GM18519 (cell line): ENCODE measurements around the gene MARF1.
"Not testable (repeated sequence)": the region's sequence is repeated elsewhere in the genome, so short reads cannot be mapped to it uniquely, and the experiment has no call there.

Experiments used
- ATAC-seq: cut with Tn5 transposase; IDR thresholded peaks from one replicate; pipeline ENCODE4 v1.9.1; 2021; ENCODE audit warnings: mild to moderate bottlenecking, moderate library complexity; ENCODE audit not compliant: unreplicated experiment, low FRiP score

The MARF1 gene

DNA sequence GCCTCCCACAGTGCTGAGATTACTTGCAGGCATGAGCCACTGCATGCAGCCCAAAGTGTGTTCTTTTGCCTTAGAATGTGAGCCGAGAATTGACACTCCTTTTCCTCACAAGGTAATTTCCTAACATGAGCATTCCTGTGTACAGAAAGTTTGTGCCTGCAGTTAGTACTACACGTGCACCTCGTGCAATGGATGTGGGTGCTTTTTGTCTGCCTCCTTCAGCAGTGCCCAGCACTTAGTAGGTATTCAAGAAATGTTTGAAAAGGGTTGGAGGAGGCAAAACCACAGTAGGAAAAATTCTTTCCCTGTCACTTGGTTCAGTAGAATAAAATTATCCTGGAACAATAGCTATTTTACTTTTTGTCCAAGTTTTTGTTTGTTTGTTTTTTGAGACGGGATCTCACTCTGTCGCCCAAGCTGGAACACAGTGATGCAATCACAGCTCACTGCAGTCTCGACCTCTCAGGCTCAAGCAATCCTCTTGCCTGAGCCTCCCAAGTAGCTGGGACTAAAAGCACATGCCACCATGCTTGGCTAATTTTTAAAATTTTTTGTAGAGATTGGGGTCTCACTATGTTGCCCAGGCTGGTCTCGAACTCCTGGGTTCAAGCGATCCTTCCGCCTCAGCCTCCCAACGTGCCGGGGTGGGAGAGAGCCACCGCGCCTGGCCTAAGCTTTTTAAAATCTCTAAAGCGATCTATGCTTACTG is 9.5 kb upstream of the MARF1 start:
- ATAC-seq: no peak

DNA sequence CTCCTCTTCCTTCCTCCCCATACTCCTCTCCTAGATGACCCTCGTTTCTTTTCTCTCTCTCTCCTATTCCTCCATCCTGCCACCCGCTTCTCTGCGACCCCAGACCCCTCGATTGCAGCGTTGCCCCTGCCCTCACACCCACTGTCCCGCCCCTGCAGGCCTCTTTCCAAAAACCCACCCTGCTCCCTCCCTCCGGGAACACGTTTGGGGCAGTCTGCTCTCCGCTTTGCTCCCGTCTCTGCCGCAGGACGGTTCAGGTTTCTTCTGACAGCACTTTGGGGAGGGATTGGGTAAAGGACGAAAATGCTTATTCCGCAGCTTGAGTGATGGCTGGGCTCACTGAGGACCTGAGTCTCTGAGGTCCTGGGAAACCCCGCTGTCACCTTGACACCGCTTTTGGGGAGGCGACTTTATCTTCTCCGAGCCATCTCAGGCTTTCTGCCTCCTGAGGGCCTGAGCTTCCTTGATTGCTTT is 7.8 kb upstream of the MARF1 start:
- no peak for ATAC-seq

DNA sequence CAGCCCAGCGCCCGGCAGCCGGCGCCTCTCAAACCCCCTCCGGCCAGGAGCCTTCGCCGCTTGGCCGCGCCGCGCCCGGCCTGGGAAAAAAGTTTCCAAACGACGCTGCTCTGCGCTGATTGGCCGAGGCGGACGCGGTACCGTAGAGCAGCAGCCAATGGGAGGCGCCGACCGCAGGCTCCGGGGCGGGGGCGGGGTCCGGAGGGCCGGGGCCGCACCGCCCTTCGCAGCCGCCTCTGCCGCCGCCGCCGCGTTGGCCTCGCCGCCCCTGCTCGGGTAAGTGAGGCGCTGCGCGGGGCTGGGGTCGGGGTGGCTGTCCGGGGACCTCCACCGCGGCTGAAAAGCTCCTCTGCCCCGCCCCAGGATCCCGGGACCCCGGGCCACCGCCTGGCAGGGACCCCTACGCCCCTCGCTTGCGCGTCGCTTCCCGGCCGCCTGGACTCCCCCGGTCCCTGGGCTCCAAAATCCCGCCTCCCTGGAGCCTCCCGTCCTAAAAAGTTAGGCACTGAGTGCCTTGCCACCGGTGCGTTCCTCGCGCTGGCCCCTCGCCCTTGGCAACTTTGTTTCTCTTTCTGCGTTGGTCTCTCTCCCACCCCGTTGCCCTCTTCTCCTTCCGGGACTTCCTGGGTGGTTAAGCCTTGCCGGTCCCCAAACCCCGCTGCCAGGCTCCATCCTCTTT is 7.2 kb upstream of the MARF1 start, which contains the start of gene NDE1:
Gene NDE1, plus strand, starts transcription at position 227 of the 679 bp plus-strand sequence. CDS start 14,534 bp downstream, outside the sequence.
- ATAC-seq: peak; percentile 56

DNA sequence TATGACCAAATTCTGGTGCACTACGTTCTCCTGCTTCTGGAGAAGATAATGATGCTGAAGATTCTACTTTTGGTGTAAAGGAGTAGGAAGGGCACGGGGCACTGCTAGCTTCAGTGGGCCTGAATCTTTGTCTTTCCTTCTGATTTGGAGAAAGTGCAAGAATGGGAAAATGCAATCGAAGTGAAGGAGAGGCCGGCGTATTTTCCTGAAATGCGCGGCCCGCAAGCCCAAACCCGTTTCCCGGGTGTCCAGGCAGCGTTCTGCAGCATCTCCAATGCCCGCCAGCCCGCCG is 6.7 kb upstream of the MARF1 start:
- no peak for ATAC-seq

DNA sequence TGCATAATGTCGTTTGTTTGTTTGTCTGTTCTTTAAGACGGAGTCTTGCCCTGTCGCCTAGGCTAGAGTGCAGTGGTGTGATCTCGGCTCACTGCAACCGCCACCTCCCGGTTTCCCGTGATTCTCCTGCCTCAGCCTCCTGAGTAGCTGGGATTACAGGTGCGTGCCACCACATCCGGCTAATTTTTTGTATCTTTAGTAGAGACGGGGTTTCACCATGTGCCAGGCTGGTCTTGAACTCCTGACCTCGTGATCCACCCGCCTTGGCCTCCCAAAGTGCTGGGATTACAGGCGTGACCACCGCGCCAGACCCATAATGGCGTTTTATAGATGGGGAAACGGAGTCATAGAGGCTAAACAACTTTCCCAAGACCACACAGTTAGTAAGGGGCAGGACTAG is 6.4 kb upstream of the MARF1 start:
- not testable (repeated sequence) for ATAC-seq

DNA sequence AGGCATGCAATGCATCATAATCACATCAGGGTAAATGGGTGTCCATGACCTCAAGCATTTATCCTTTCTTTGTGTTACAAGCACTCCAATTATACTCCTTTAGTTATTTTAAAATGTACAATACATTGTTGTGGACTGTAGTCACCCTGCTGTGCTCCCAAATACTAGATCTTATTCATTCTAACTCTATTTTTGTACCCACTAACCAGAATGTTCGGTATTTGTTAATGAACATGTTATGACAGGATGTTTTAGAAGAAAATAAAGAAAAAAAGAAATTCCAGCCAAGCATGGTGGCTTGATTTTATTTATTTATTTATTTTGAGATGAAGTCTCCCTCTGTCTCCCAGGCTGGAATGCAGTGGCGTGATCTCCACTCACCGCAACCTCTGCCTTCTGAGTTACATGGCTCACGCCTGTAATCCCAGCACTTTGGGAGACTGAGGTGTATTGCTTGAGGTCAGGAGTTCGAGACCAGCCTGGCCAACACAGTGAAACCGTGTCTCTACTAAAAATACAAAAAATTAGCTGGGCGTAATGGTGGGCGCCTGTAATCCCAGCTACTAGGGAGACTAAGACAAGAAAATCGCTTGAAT is 5.3 kb upstream of the MARF1 start:
- no peak for ATAC-seq

DNA sequence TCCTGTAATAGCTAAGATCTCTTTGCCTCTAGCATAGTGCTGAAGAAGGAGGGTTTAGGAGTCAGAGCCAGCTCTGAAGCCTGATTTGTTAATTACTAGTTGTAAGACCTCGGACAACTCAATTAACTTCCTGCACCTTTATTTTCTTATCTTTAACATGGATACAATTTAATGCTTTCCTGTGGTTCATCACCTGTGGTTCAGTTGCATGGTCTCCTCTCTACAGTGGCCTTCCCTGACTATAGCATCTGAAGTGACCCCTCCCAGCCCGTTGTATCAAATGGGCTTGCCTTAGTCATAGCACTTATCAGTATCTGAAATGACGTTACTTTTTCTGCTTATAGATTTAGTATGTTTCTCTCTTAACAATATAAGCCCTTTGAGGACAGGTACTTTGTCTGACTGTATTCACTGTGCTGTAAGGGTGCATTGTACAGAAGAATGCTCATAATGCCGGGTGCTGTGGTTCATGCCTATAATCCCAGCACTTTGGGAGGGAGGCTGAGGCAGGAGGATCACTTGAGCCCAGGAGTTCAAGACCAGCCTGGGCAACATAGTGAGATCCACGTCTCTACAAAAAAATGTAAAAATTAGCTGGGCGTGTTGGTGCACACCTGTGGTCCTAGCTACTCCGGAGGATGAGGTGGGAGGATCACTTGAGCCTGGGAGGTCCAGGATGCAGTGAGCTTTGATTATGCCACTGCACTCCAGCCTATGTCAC is 4.5 kb upstream of the MARF1 start:
- ATAC-seq: no peak

DNA sequence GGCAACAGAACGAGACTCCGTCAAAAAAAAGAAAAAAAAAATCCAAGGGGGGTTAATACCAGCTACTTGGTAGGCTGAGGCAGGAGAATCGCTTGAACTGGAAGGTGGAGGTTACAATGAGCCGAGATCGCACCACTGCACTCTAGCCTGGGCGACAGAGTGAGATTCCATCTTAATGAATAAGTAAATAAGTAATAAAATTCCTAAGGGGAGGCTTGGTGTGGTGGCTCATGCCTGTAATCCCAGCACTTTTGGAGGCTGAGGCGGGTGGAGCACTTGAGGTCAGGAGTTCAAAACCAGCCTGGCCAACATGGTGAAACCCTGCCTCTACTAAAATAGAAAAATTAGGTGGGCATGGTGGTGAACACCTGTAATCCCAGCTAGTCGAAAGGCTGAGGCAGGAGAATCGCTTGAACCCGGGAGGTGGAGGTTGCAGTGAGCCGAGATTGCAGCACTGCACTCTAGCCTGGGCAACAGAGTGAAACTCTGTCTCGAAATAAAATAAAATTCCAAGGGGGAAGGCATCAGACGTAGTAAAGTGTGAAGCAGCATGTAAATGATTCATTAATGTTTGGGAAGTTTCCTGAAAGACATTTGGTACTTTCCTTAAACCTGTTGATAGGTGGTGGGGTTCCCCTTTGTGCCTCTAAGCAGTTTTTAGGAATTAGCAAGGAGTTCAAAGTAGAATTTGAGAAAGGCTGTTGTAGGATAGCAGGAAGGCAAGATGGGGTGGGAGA is 3.8 kb upstream of the MARF1 start:
- ATAC-seq: not testable (repeated sequence)

DNA sequence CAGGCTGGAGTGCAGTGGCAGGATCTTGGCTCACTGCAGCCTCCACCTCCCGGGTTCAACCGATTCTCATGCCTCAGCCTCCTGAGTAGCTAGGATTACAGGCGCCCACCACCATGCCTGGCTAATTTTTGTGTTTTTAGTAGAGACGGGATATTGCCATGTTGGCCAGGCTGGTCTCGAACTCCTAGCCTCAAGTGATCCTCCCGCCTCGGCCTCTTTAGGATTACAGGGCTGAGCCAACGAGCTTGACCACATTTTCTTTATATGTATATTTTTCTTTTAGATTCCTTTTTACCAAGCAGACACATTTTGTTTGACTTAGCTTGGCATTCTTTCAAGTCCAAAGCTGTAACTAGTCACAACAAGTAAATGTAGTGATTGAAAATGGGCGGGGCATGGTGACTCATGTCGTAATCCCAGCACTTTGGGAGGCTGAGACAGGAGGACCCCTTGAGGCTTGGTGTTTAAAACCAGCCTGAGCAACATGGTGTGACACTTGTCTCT is 2.1 kb upstream of the MARF1 start:
- ATAC-seq: not testable (repeated sequence)

DNA sequence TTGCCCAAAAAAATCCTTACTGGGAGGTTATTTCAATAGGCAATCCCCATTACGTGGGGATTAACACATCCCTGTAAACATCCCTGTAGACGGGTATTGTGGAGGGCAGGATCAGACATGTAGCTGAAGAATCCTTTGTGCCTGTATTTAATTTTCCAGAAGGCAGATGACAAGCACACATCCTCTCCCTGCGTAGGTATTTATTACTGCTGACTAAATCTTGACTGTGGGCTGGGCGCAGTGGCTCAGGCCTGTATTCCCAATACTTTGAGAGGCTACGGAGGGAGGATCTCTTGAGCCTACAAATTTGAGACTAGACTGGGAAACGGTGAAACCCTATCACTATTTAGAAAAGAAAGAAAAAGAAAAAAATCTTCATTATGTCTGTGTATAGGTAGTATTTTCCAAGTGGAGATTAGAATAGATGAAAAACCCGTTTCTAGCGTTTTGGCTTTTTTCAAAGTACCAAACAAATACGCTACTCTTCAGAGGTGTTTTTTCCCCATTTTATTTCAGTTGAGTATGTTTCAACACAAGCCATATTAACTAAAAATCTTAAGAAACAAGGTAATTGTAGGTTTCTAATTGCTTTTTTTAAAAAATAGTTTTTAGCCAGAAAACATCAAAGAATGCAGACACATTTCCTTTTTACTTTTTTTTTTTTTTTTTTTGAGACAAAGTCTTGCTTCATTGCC is 1.5 kb upstream of the MARF1 start:
- no peak for ATAC-seq

DNA sequence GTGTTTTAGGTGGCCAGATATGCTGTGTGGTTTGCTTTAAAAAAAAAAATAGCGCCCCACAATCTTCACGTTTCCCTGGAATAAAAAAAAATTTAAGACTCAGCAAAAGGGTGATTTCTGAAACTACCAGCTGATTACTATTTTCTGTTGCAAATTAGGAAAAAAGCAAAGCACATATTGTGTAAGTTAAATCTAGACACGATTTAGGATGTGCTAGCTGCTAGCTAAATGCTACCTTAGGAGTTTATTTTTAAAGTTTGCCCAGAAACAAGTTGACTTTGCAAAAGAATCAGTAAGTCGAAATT is 944 bp upstream of the MARF1 start:
- no peak for ATAC-seq

DNA sequence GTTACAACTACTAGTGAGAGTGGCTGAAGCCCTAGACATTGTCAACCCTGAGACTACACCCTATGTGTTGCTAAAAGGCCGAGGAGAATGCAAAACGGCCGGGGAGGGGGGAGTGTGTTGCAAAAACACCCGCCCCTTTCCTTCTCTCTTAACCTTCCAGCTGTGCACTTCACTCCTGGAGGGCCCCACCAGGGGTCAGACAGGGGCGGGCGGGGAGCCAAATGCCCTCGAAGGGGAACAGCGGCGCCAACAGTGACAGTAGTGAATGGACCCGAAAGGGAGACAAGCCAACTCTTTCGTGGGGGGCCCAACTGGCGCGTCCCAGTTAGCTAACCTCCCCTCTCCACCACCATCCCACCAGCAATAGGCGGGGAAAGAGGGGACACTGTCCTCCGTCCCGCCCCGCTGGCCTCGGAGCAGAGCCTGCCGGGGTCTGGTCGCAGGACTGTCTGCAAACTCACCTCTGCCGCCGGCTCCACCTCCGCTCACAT is 352 bp downstream of the MARF1 start:
- ATAC-seq: peak; percentile 27

DNA sequence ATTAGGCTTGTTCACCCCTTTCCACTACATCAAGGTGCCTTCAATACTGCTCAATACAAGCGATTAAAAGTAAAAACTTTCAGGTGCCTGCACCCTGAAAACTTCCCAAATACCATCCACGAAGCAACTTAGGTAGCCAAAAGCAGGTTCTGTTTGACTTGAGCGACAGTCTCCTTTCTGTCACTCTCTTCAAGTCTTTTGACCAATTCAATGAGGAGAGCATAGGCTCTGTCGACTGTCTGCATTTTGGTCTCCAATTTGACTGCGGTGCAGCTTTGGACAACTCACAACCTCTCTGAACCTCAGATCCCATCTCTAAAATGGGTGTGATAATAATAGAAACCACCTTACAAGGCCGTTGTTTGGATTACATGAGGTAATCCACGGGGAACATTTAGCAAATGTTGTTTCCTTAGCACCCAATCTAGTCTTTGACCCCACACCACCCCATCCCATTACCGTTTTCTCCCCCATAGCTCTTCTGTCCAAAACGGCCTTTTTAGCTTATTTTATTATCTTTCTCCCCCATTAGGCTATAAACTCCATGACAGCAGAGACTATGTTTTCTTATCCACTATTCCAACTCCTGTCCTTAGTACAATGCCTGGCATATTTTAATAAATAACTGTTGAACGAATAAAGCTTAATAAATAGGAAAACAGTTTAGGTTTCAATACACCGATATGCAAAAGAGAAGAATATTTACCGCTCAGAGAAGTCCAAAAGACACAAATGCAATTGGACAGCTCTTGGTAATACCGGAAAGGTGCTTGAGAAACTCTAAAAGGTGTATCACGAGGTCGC is 999 bp downstream of the MARF1 start:
- no peak for ATAC-seq

DNA sequence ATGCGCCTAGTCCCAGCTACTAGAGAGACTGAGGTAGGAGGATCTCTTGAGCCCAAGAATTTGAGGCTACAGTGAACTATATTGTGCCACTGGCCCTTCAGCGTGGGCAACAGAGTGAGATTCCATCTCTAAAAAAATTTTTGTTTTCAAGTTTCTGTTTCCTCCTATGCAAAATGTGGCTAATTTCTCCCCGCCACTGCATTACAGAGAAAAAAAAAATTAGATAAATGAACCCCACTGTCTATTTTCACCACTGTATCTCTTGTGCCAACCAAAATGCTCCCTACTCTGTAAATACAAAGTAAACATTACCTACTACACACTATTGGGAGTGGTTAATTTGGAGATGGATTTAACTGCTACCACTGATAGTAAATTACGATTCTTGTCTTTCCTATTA is 2.0 kb downstream of the MARF1 start:
- ATAC-seq: no peak

DNA sequence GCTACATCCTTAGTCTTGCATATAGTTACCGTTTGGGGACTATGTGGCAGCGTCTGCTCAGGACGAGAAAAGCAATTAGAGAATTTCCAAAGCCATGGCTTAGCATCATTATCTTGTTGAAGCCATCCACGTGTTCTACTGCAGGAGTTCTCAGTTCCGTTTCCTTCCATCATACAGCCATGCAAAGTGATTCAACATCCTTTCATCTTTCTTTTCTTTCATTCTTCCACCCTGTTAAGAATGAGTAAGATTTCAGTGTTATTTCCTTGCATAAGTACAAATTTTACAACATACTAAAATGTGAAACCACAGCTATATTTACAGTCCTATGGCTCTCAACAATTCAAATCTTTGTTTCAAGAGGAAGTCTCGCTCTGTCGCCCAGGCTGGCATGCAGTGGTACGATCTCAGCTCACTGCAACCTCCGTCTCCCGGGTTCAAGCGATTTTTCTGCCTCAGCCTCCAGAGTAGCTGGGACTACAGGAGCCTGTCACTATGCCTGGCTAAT is 3.8 kb downstream of the MARF1 start:
- no peak for ATAC-seq

DNA sequence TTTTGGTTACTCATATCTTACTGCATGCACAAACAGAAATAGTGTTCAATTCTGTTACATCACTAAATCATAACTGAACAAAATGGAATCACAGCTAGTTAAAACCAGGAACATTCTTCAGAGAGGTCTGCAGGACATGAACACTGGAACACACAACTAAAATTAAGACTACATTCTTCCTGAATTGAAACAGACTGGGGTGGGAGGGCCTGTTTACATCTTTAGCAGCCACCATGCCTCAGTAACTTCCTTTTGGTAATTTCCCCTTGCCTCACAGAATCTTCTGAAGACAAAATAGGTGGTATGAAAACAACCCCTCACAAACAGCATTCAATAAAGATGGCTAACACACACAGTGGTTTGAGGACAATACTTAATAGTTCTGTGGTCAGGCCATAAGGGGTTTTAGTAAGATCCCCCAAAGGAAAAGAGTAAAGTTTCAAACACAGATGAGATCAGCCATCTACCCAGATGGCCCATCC is 6.5 kb downstream of the MARF1 start:
- ATAC-seq: no peak

DNA sequence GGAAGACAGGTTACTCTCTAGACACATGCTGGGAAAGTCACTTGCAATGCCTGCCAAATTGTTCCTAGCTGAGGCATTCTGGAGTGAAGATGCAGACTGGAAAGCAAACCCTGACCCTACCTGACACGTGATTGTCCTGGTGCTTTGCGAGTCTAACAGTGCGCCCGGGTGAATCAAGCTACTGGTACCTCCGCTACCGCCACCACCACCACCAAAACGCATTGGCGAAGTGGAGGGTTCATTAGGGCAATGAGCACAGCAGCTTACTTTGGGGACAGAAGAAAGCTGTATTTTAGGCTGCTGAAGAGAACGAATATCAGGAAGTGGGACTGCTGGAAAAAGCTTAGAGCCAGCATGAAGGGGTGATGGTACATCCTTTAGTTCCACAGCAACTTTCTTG is 7.0 kb downstream of the MARF1 start:
- ATAC-seq: no peak

DNA sequence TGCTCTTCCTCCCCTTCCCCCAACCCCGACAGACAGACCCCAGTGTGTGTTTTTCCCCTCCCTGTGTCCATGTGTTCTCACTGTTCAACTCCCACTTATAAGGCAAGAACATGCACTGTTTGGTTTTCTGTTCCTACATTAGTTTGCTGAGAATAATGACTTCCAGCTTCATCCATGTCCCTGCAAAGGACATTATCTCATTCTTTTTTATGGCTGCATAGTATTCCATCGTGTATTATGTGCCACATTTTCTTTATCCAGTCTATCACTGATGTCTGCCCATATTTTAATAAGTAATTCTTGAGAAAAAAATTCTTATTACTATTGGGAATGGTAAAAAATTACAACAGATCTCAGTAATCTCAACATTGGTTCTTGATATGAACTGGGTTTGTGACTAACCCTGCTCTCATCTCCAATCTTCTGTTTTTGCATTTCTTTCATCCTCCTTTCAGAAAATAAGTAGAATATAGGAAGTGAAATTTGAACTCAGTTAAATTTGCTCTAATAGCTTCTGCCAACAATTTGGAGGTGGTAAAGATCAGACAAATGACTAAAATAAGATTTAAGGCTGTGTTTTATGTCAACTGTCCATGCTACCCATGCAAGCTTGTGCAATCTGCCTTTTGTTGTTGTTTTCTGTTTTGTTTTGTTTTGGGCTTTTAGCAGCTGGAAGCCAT is 11.1 kb downstream of the MARF1 start:
- no peak for ATAC-seq
